GM23248 (cell line): Measurements from ENCODE around the gene SARDH. TPM values are rescaled to one million over a fixed set of nuclear protein-coding genes. Genes with fewer than 3 reads are reported as not detected.

Experiments
- DNase-seq: peaks from one replicate; pipeline ENCODE4 v3.0.0-alpha.2; 2015
- H2AFZ ChIP-seq: fragments of 200-600 bp; sonication (generic); 2 replicates; pipeline ENCODE4 v1.6.1; 2016; ENCODE audit warnings: antibody characterized with exemption
- H3F3A ChIP-seq: fragments of 200-600 bp; sonication (generic); 2 replicates; pipeline ENCODE4 v1.6.1; 2016; ENCODE audit warnings: mild to moderate bottlenecking, antibody characterized with exemption, mixed run types; ENCODE audit not compliant: insufficient read depth
- H3K27ac ChIP-seq: fragments of 200-600 bp; sonication (generic); 2 replicates; pipeline ENCODE4 v1.5.1; 2016; ENCODE audit warnings: mild to moderate bottlenecking
- H3K27me3 ChIP-seq: fragments of 200-600 bp; sonication (generic); replicated peaks from 2 replicates; pipeline ENCODE4 v1.6.1; 2016; ENCODE audit warnings: mild to moderate bottlenecking; ENCODE audit not compliant: insufficient read depth
- H3K36me3 ChIP-seq: fragments of 200-600 bp; sonication (generic); 2 replicates; pipeline ENCODE4 v1.6.1; 2016; ENCODE audit warnings: low read depth, mild to moderate bottlenecking
- H3K4me1 ChIP-seq: fragments of 200-600 bp; sonication (generic); 2 replicates; pipeline ENCODE4 v1.6.1; 2016; ENCODE audit warnings: mild to moderate bottlenecking; ENCODE audit not compliant: insufficient read depth
- H3K4me2 ChIP-seq: fragments of 200-600 bp; sonication (generic); one replicate; pipeline ENCODE4 v1.6.1; 2016; ENCODE audit warnings: mild to moderate bottlenecking; ENCODE audit not compliant: unreplicated experiment
- H3K4me3 ChIP-seq: fragments of 200-600 bp; sonication (generic); 2 replicates; pipeline ENCODE4 v1.5.1; 2016; ENCODE audit warnings: mild to moderate bottlenecking
- H3K79me2 ChIP-seq: fragments of 200-600 bp; sonication (generic); 2 replicates; pipeline ENCODE4 v1.6.1; 2016; ENCODE audit warnings: mild to moderate bottlenecking; ENCODE audit not compliant: insufficient read depth
- H3K9ac ChIP-seq: fragments of 200-600 bp; sonication (generic); 2 replicates; pipeline ENCODE4 v1.6.1; 2016; ENCODE audit warnings: mild to moderate bottlenecking
- H3K9me2 ChIP-seq: fragments of 200-600 bp; sonication (generic); 2 replicates; pipeline ENCODE4 v1.6.1; 2016; ENCODE audit warnings: mixed run types, mild to moderate bottlenecking, moderate library complexity; ENCODE audit not compliant: insufficient read depth
- H3K9me3 ChIP-seq: fragments of 200-600 bp; sonication (generic); one replicate; pipeline ENCODE4 v1.6.1; 2017; ENCODE audit warnings: low read depth
- H4K20me1 ChIP-seq: fragments of 200-600 bp; sonication (generic); 2 replicates; pipeline ENCODE4 v1.6.0; 2016; ENCODE audit not compliant: insufficient read depth
- EZH2 ChIP-seq: fragments of 200-600 bp; sonication (generic); IDR thresholded peaks from 2 replicates; pipeline ENCODE4 v1.6.1; 2018; ENCODE audit warnings: antibody characterized with exemption, mild to moderate bottlenecking; ENCODE audit not compliant: insufficient read depth, poor library complexity, severe bottlenecking
- EZH2phosphoT487 ChIP-seq: fragments of 200-600 bp; sonication (generic); IDR thresholded peaks from 2 replicates; pipeline ENCODE4 v1.6.1; 2018; ENCODE audit warnings: antibody characterized with exemption, moderate library complexity, mild to moderate bottlenecking, low read depth; ENCODE audit not compliant: insufficient read depth
- WGBS, 2 experiments: methylation state at CpG; one replicate each; pipeline ENCODE4 v1.1.6; 2015 to 2017; ENCODE audit warnings: low lambda C conversion rate in 2 of 2, low coverage in 1 of 2; ENCODE audit errors: missing lambda C conversion rate in 2 of 2; 5-methylcytosine and 5-hydroxymethylcytosine counted together
- in situ Hi-C: fragments of 300-500 bp; cut with MboI; formaldehyde crosslinking; loops from 2 replicates; pipeline ENCODE4 v1.15.0; 2020
- polyA plus RNA-seq: library from polyadenylated mRNA; unstranded; fragments of >200 nt; fragmentation: Nextera tagmentation; extraction: Ambion mirVana; gene quantifications from 2 replicates; pipeline ENCODE4 v1.2.1, GENCODE V29; 2016
- total RNA-seq: library from RNA; depleted of rRNA; stranded (reverse); fragments of >200 nt; shearing (Covaris generic); gene quantifications from 2 replicates; pipeline ENCODE4 v1.2.3, GENCODE V29; 2014

SARDH gene
- total and polyA plus RNA-seq, 2 experiments from 2014 or later, result 0.16 to 2.4 TPM

DNA sequence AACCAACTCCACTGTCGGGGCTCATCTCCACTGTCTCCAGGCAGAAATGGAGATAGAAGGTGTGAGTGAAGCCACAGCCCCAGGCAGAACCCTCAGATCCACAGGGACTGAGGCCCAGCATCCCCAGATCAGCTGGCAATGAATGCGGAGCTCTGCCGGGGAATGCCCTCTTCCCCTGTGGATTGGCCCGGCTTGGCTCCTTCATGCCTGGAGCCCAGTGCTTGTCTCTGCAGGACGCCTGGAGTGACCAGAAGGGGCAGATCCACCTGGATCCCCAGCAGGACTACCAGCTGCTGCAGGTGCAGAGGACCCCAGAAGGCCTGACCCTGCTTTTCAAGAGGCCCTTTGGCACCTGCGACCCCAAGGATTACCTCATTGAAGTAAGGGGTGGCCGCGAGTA is 98.5 kb downstream of the SARDH start:
- Histone ChIP-seq H3K79me2 (no peaks in the 10 kb centered on the region), H3K9me3 (no peaks in the 10 kb centered on the region), H2AFZ (no peak overlapping the region), H3K4me1 (no peaks in the 10 kb centered on the region), H3K9me2 (no peaks in the 10 kb centered on the region), H3K27ac (no peak overlapping the region), H3K36me3 (no peaks in the 10 kb centered on the region), H3F3A (no peaks in the 10 kb centered on the region), H4K20me1 (no peaks in the 10 kb centered on the region), H3K4me2 (no peak overlapping the region), H3K9ac (no peak overlapping the region), H3K4me3 (no peak overlapping the region), H3K27me3 (peaks cover 21% of the 10 kb centered on the region)
- in situ Hi-C loops, result no loop called here
- WGBS, 2 experiments, result 47 to 56% methylated on average over 7 to 8 of the region's 8 CpGs
- no peak for TF ChIP-seq EZH2phosphoT487
- TF ChIP-seq EZH2, result no peak
- DNase-seq, result no peak

DNA sequence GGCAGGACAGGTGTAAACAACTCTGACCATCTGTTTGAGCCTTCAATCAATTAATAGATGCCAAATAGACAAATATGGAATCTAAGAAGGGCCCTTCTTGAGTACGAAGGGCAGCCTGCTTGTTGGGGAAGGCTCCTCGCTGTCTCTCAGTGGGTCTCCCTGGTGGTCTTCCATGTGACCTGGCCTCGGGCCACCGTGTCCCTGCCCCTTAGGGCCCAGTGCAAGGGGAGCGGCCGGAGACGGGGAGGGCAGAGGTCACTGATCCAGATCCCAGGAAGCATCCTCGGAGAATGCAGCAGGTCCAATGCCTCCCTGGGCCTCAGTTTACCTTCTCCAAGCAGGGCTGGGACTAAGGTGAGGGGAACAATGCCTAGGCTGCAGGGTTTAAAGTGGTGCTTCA is 99.4 kb downstream of the SARDH start:
- Histone ChIP-seq H3K4me3 (no peak overlapping the region), H3K27me3 (peaks cover 30% of the 10 kb centered on the region), H3K36me3 (no peaks in the 10 kb centered on the region), H3K4me1 (no peaks in the 10 kb centered on the region), H3K27ac (no peak overlapping the region), H3K9me2 (no peaks in the 10 kb centered on the region), H3F3A (no peaks in the 10 kb centered on the region), H4K20me1 (no peaks in the 10 kb centered on the region), H3K79me2 (no peaks in the 10 kb centered on the region), H3K9me3 (no peaks in the 10 kb centered on the region), H2AFZ (no peak overlapping the region), H3K4me2 (no peak overlapping the region), H3K9ac (no peak overlapping the region)
- 56 to 69% methylated on average over 8 of the region's 8 CpGs for WGBS, 2 experiments
- in situ Hi-C loops, result no loop called here
- no peak for DNase-seq
- TF ChIP-seq EZH2, result no peak
- TF ChIP-seq EZH2phosphoT487, result no peak

DNA sequence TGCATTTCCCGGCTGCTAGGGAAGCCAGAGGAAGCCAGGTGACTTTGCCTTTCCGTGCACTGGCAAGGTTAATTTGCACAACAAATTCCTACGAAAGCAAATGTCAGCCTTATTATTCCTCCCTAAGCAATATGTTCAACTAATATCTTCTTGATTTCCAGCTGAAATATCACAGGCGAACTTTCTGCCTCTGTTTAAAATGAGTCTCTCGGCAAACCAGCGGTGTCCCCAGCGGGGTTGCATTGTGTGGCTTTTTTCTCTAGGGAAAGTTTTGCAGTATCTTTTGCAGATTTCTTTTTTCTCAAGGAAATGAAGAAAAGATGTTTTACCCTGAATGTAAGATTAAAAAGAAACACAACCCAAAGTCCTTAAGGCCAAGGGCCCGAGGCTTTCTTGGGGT is 100.1 kb downstream of the SARDH start:
- Histone ChIP-seq H3K9me3 (no peaks in the 10 kb centered on the region), H3K4me3 (no peak overlapping the region), H3K4me1 (no peaks in the 10 kb centered on the region), H3K4me2 (no peak overlapping the region), H3K79me2 (no peaks in the 10 kb centered on the region), H3K9ac (no peak overlapping the region), H3K27ac (no peak overlapping the region), H3K27me3 (peaks cover 32% of the 10 kb centered on the region), H4K20me1 (no peaks in the 10 kb centered on the region), H3K36me3 (no peaks in the 10 kb centered on the region), H2AFZ (no peak overlapping the region), H3F3A (no peaks in the 10 kb centered on the region), H3K9me2 (no peaks in the 10 kb centered on the region)
- no peak for DNase-seq
- 50 to 56% methylated on average over 8 of the region's 8 CpGs for WGBS, 2 experiments
- in situ Hi-C loops, result no loop called here
- TF ChIP-seq EZH2 (no peak), EZH2phosphoT487 (no peak)

DNA sequence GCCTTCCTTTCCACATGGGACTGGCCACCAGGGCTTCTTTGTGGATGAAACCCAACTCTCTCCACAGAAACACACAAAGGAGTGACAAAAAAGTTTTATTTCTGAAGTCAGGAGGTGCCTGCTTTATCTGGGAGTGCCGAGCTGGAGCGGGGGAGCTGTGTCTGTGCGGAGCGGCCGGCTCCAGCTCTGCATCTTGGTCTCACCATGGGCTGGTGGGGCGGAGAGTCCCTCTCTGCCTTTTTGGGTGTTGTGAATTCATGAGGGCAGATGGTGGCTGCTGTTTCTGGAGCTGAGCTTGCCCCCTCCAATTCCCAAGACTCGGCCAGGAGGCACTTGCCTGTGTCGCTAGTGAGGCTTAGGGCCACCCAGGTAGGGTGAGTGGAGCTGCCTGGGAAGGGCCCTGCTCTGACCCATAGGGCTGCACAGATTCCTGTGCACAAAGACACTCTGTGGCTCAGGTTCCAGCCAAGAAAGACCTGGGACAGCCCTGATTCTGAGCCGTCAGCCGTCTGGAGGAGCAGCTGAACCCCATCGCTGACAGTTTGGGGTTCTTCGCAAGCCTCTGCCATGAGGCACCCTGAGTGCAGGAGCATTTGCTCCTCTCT is 100.6 kb downstream of the SARDH start:
- Histone ChIP-seq H2AFZ (no peak overlapping the region), H3K9ac (no peak overlapping the region), H3K27ac (no peak overlapping the region), H3K9me3 (no peaks in the 10 kb centered on the region), H3K4me1 (no peaks in the 10 kb centered on the region), H3K36me3 (no peaks in the 10 kb centered on the region), H3K27me3 (peaks cover 33% of the 10 kb centered on the region), H3F3A (no peaks in the 10 kb centered on the region), H4K20me1 (no peaks in the 10 kb centered on the region), H3K4me2 (no peak overlapping the region), H3K4me3 (no peak overlapping the region), H3K9me2 (no peaks in the 10 kb centered on the region), H3K79me2 (no peaks in the 10 kb centered on the region)
- 44 to 45% methylated on average over 12 of the region's 12 CpGs for WGBS, 2 experiments
- DNase-seq, result no peak
- TF ChIP-seq EZH2phosphoT487, result no peak
- TF ChIP-seq EZH2, result no peak
- in situ Hi-C loops, result no loop called here

DNA sequence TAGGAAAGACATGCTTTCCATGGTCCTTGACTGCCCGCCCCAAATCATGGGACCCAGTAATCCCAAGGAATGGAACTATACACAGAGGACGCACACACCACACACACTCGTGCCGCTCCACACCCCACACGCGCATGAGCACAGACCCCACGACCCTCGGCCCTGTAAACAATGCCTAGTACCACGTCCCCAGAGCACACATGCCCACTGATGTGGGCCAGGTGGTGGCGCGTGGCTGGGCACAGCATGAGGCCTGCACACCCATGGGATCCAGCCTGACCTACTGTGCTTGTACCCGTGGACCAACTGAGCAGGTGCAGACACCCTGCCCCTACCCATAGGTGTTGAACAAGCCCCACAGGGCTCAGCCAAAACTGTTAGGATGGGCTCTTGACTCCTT is 101.2 kb downstream of the SARDH start:
- H3K4me3 ChIP-seq, result no peak overlapping the region
- no peaks in the 10 kb centered on the region for H3K79me2 ChIP-seq
- H3K9ac ChIP-seq, result no peak overlapping the region
- no peak overlapping the region for H3K27ac ChIP-seq
- no peaks in the 10 kb centered on the region for H3K9me3 ChIP-seq
- no peak overlapping the region for H2AFZ ChIP-seq
- no peaks in the 10 kb centered on the region for H3F3A ChIP-seq
- no peaks in the 10 kb centered on the region for H3K36me3 ChIP-seq
- in situ Hi-C loops, result no loop called here
- no peak for TF ChIP-seq EZH2
- no peak for TF ChIP-seq EZH2phosphoT487
- peaks cover 38% of the 10 kb centered on the region for H3K27me3 ChIP-seq
- WGBS, 2 experiments, result 47 to 54% methylated on average over 12 of the region's 12 CpGs
- no peak overlapping the region for H3K4me2 ChIP-seq
- H3K4me1 ChIP-seq, result no peaks in the 10 kb centered on the region
- no peak for DNase-seq
- H4K20me1 ChIP-seq, result no peaks in the 10 kb centered on the region
- H3K9me2 ChIP-seq, result no peaks in the 10 kb centered on the region
